Measurements from ENCODE around the gene SGCA.

- TF ChIP-seq, protein P1, sequence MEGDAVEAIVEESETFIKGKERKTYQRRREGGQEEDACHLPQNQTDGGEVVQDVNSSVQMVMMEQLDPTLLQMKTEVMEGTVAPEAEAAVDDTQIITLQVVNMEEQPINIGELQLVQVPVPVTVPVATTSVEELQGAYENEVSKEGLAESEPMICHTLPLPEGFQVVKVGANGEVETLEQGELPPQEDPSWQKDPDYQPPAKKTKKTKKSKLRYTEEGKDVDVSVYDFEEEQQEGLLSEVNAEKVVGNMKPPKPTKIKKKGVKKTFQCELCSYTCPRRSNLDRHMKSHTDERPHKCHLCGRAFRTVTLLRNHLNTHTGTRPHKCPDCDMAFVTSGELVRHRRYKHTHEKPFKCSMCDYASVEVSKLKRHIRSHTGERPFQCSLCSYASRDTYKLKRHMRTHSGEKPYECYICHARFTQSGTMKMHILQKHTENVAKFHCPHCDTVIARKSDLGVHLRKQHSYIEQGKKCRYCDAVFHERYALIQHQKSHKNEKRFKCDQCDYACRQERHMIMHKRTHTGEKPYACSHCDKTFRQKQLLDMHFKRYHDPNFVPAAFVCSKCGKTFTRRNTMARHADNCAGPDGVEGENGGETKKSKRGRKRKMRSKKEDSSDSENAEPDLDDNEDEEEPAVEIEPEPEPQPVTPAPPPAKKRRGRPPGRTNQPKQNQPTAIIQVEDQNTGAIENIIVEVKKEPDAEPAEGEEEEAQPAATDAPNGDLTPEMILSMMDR (IDR thresholded peaks at IDR 0.05; ENCODE audit: low read length): peak; percentile 86
- TF ChIP-seq EZH2 (IDR thresholded peaks at IDR 0.05; ENCODE audit: borderline replicate concordance, low read length): no peak
Observed at GRCh38 chr17:50169121-50169764, 3.4 kb downstream of the SGCA start.
